HEK293 (cell line): Measurements from ENCODE around the gene NAT8L.

Source experiments
- CTCF ChIA-PET: fragments of 350-600 bp; formaldehyde crosslinking; extraction: SDS; loops from one replicate; lab custom pipeline; 2021; ENCODE audit warnings: antibody characterized with exemption; lab: Yijun Ruan, JAX
- POLR2A ChIA-PET: fragments of 300-600 bp; formaldehyde crosslinking; extraction: SDS; loops from one replicate; lab custom pipeline; 2020; ENCODE audit warnings: antibody characterized with exemption, inconsistent platforms; lab: Yijun Ruan, JAX
- H3K27ac ChIP-seq: fragments of 200-500 bp; sonication (Bioruptor generic); 2 replicates; pipeline ENCODE4 v1.5.1; 2014; ENCODE audit warnings: low read depth, low read length, control low read depth, inconsistent platforms; ENCODE audit errors: extremely low read depth
- H3K36me3 ChIP-seq, 2 experiments: fragments of 200-500 bp in 1 of 2; sonication (Bioruptor generic) in 1 of 2; 1 replicate in 1 of 2; 2 replicates in 1 of 2; pipeline ENCODE4 v1.5.1; 2014 to 2017; ENCODE audit warnings: inconsistent platforms in 2 of 2, low read length in 2 of 2; ENCODE audit not compliant: control insufficient read depth in 2 of 2, insufficient read depth in 1 of 2
- H3K4me1 ChIP-seq: fragments of 200-500 bp; sonication (Bioruptor generic); 2 replicates; pipeline ENCODE4 v1.5.1; 2014; ENCODE audit warnings: mild to moderate bottlenecking, low read length, inconsistent platforms; ENCODE audit not compliant: control insufficient read depth, insufficient read depth
- H3K4me3 ChIP-seq: 2 replicates; pipeline ENCODE4 v1.5.1; 2011; ENCODE audit warnings: low read depth, mild to moderate bottlenecking, control low read depth, low read length, moderate library complexity
- H3K9me3 ChIP-seq: fragments of 200-500 bp; sonication (Bioruptor generic); 2 replicates; pipeline ENCODE4 v1.5.1; 2014; ENCODE audit warnings: low read depth, low read length, inconsistent platforms; ENCODE audit not compliant: control insufficient read depth, insufficient read depth
- BCL11A ChIP-seq: fragments of 450-650 bp; formaldehyde crosslinking; IDR thresholded peaks from 2 replicates; pipeline ENCODE4 v1.5.1; 2016; ENCODE audit warnings: low read depth, missing biosample characterization, missing genetic modification characterization
- IKZF3 ChIP-seq: fragments of 450-650 bp; IDR thresholded peaks from 2 replicates; pipeline ENCODE4 v1.5.0; 2018; ENCODE audit warnings: missing biosample characterization, mild to moderate bottlenecking, missing genetic modification characterization, moderate library complexity
- KLF16 ChIP-seq: fragments of 450-650 bp; formaldehyde crosslinking; IDR thresholded peaks from 2 replicates; pipeline ENCODE4 v1.5.1; 2017; ENCODE audit warnings: missing biosample characterization, missing genetic modification characterization
- SP2 ChIP-seq: fragments of 450-650 bp; formaldehyde crosslinking; IDR thresholded peaks from 2 replicates; pipeline ENCODE4 v1.5.1; 2016; ENCODE audit warnings: missing biosample characterization, missing genetic modification characterization
- SP7 ChIP-seq: fragments of 450-650 bp; formaldehyde crosslinking; IDR thresholded peaks from 2 replicates; pipeline ENCODE4 v1.5.1; 2016; ENCODE audit warnings: missing biosample characterization, missing genetic modification characterization
- ZBTB17 ChIP-seq: fragments of 450-650 bp; formaldehyde crosslinking; IDR thresholded peaks from 2 replicates; pipeline ENCODE4 v1.5.1; 2016; ENCODE audit warnings: missing biosample characterization, missing genetic modification characterization
- ZBTB26 ChIP-seq: fragments of 450-650 bp; formaldehyde crosslinking; optimal IDR thresholded peaks from 2 replicates; pipeline ENCODE3; 2016; ENCODE audit warnings: missing biosample characterization, mild to moderate bottlenecking, missing genetic modification characterization
- ZBTB8A ChIP-seq: fragments of 450-650 bp; formaldehyde crosslinking; IDR thresholded peaks from 2 replicates; pipeline ENCODE4 v1.5.1; 2016; ENCODE audit warnings: missing biosample characterization, missing genetic modification characterization
- ZEB2 ChIP-seq: fragments of 450-650 bp; formaldehyde crosslinking; IDR thresholded peaks from 2 replicates; pipeline ENCODE4 v1.5.1; 2016; ENCODE audit warnings: missing biosample characterization, missing genetic modification characterization
- ZFHX2 ChIP-seq: fragments of 450-650 bp; formaldehyde crosslinking; conservative IDR thresholded peaks from 2 replicates; pipeline ENCODE4 v1.5.1; 2016; ENCODE audit warnings: missing biosample characterization, missing genetic modification characterization
- ZNF302 ChIP-seq: fragments of 450-650 bp; formaldehyde crosslinking; IDR thresholded peaks from 2 replicates; pipeline ENCODE4 v1.5.1; 2016; ENCODE audit warnings: missing biosample characterization, missing genetic modification characterization, low read depth
- ZNF48 ChIP-seq: fragments of 450-650 bp; formaldehyde crosslinking; IDR thresholded peaks from 2 replicates; pipeline ENCODE4 v1.5.1; 2016; ENCODE audit warnings: missing biosample characterization, missing genetic modification characterization
- ZNF501 ChIP-seq: fragments of 450-650 bp; formaldehyde crosslinking; IDR thresholded peaks from 2 replicates; pipeline ENCODE4 v1.5.1; 2016; ENCODE audit warnings: missing biosample characterization, missing genetic modification characterization
- ZNF544 ChIP-seq: fragments of 450-650 bp; formaldehyde crosslinking; IDR thresholded peaks from 2 replicates; pipeline ENCODE4 v1.5.0; 2017; ENCODE audit warnings: missing biosample characterization, missing genetic modification characterization
- ZNF558 ChIP-seq: fragments of 450-650 bp; formaldehyde crosslinking; IDR thresholded peaks from 2 replicates; pipeline ENCODE4 v1.5.1; 2016; ENCODE audit warnings: missing biosample characterization, missing genetic modification characterization
- ZNF626 ChIP-seq: fragments of 450-650 bp; sonication (Bioruptor Pico); formaldehyde crosslinking; IDR thresholded peaks from 2 replicates; pipeline ENCODE4 v1.5.1; 2018; ENCODE audit warnings: missing biosample characterization, missing genetic modification characterization, inconsistent platforms
- ZNF629 ChIP-seq: fragments of 450-650 bp; formaldehyde crosslinking; IDR thresholded peaks from 2 replicates; pipeline ENCODE4 v1.5.1; 2017; ENCODE audit warnings: missing biosample characterization, missing genetic modification characterization
- ZNF654 ChIP-seq: fragments of 450-650 bp; formaldehyde crosslinking; IDR thresholded peaks from 2 replicates; pipeline ENCODE4 v1.5.1; 2016; ENCODE audit warnings: low read depth, missing biosample characterization, missing genetic modification characterization
- ZNF660 ChIP-seq: fragments of 450-650 bp; IDR thresholded peaks from 2 replicates; pipeline ENCODE4 v1.5.1; 2018; ENCODE audit warnings: missing biosample characterization, mild to moderate bottlenecking, missing genetic modification characterization
- ZNF76 ChIP-seq: fragments of 450-650 bp; formaldehyde crosslinking; IDR thresholded peaks from 2 replicates; pipeline ENCODE4; 2016; ENCODE audit warnings: low read depth, missing biosample characterization, missing genetic modification characterization, borderline replicate concordance
- ZNF777 ChIP-seq: fragments of 450-650 bp; formaldehyde crosslinking; IDR thresholded peaks from 2 replicates; pipeline ENCODE4 v1.5.1; 2017; ENCODE audit warnings: missing biosample characterization, missing genetic modification characterization, borderline replicate concordance
- TF ChIP-seq, protein P1 (sequence below): fragments of 450-650 bp; formaldehyde crosslinking; IDR thresholded peaks from 2 replicates; pipeline ENCODE4 v1.5.1; 2017; ENCODE audit warnings: missing biosample characterization, missing genetic modification characterization
- TF ChIP-seq, protein P2 (sequence below): fragments of 450-650 bp; formaldehyde crosslinking; IDR thresholded peaks from 2 replicates; pipeline ENCODE4 v1.5.1; 2017; ENCODE audit warnings: missing biosample characterization, missing genetic modification characterization
- TF ChIP-seq, protein P3 (sequence below): fragments of 450-650 bp; formaldehyde crosslinking; IDR thresholded peaks from 2 replicates; pipeline ENCODE4 v1.5.1; 2016; ENCODE audit warnings: missing biosample characterization, missing genetic modification characterization
- TF ChIP-seq, protein P4 (sequence below): fragments of 450-650 bp; formaldehyde crosslinking; IDR thresholded peaks from 2 replicates; pipeline ENCODE4 v1.5.1; 2016; ENCODE audit warnings: missing biosample characterization, missing genetic modification characterization

The NAT8L gene

DNA sequence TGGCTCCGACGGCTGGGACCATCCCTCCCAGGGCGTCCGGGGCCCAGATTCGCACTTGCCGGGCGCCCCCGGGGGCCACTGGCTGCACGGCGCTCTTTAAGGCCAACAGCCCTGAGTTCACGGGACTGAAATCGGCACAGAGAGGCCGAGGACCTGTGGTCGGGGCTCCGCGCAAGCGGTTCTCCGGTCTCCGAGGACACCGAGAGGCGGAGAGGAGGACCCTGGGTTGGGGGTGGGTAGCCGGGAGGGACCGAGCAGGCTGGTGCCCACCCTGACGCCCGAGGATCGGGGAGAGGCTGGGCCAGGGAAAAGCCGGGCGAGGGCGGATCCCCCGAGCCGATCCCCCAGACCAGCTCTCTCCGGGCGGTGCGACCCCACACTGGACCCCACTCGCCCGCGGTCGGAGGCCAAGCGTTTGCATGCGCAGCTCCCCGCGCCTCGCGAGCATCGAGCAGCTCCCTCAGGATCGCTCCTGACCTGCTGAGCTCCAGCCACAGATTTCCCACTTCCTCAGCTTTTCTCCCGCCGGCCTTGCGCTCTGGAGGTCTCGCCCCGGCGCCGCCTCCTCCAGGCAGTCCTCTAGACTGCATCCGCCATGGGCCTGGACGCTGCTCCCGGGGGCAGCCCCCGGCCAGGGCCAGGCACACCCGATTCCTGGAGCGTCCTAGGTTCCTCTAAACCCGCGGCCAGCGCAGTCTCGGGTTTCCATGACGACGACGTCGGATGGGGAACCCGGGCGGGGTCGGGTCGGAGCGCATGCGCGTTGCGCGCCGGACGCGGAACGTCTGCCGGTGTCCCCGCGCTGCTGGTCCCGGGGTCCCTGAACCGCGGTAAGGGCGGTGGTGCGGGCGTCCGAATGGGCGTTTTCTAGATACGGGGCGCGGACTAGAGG is 17.6 kb upstream of the NAT8L start (continued):
- peak; percentile 19; the same call in 1 of the 2 replicates for TF ChIP-seq KLF16 (tag by site-specific recombination)
- peak; percentile 49; the same call in 1 of the 2 replicates for TF ChIP-seq ZNF501 (tag by site-specific recombination)
- TF ChIP-seq, protein P1, sequence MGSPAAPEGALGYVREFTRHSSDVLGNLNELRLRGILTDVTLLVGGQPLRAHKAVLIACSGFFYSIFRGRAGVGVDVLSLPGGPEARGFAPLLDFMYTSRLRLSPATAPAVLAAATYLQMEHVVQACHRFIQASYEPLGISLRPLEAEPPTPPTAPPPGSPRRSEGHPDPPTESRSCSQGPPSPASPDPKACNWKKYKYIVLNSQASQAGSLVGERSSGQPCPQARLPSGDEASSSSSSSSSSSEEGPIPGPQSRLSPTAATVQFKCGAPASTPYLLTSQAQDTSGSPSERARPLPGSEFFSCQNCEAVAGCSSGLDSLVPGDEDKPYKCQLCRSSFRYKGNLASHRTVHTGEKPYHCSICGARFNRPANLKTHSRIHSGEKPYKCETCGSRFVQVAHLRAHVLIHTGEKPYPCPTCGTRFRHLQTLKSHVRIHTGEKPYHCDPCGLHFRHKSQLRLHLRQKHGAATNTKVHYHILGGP, result no peak
- TF ChIP-seq, protein P2, sequence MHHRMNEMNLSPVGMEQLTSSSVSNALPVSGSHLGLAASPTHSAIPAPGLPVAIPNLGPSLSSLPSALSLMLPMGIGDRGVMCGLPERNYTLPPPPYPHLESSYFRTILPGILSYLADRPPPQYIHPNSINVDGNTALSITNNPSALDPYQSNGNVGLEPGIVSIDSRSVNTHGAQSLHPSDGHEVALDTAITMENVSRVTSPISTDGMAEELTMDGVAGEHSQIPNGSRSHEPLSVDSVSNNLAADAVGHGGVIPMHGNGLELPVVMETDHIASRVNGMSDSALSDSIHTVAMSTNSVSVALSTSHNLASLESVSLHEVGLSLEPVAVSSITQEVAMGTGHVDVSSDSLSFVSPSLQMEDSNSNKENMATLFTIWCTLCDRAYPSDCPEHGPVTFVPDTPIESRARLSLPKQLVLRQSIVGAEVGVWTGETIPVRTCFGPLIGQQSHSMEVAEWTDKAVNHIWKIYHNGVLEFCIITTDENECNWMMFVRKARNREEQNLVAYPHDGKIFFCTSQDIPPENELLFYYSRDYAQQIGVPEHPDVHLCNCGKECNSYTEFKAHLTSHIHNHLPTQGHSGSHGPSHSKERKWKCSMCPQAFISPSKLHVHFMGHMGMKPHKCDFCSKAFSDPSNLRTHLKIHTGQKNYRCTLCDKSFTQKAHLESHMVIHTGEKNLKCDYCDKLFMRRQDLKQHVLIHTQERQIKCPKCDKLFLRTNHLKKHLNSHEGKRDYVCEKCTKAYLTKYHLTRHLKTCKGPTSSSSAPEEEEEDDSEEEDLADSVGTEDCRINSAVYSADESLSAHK (tag by site-specific recombination), result peak; percentile 37; the same call in 1 of the 2 replicates
- TF ChIP-seq ZEB2 (tag by site-specific recombination), result peak; percentile 71
- peak; percentile 66 for TF ChIP-seq IKZF3 (tag by site-specific recombination)
- peak; percentile 92 for TF ChIP-seq ZBTB17 (tag by site-specific recombination)
- no peak for TF ChIP-seq ZNF558
- peak; percentile 60; the same call in 1 of the 2 replicates for TF ChIP-seq ZNF76
- no peak for TF ChIP-seq ZNF48 (tag by site-specific recombination)
- TF ChIP-seq SP2, result 0 out of 2 replicates have a peak, but pooled peaks have one; percentile 7
- TF ChIP-seq ZNF544 (tag by site-specific recombination), result no peak
- TF ChIP-seq SP7 (tag by site-specific recombination), result peak; percentile 57
- no peak for TF ChIP-seq ZNF654 (tag by site-specific recombination)
- no peak for TF ChIP-seq ZFHX2 (tag by site-specific recombination)
- peak; percentile 50; the same call in 1 of the 2 replicates for TF ChIP-seq ZBTB8A (tag by site-specific recombination)
- TF ChIP-seq, protein P3, sequence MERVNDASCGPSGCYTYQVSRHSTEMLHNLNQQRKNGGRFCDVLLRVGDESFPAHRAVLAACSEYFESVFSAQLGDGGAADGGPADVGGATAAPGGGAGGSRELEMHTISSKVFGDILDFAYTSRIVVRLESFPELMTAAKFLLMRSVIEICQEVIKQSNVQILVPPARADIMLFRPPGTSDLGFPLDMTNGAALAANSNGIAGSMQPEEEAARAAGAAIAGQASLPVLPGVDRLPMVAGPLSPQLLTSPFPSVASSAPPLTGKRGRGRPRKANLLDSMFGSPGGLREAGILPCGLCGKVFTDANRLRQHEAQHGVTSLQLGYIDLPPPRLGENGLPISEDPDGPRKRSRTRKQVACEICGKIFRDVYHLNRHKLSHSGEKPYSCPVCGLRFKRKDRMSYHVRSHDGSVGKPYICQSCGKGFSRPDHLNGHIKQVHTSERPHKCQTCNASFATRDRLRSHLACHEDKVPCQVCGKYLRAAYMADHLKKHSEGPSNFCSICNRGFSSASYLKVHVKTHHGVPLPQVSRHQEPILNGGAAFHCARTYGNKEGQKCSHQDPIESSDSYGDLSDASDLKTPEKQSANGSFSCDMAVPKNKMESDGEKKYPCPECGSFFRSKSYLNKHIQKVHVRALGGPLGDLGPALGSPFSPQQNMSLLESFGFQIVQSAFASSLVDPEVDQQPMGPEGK (tag by site-specific recombination), result peak; percentile 84
- TF ChIP-seq ZNF777 (tag by site-specific recombination), result peak; percentile 46; the same call in 1 of the 2 replicates

GRCh38 chr4:2042204-2042946 is 16.8 kb upstream of the NAT8L start:
- Histone ChIP-seq H3K4me1 (no peaks in the 10 kb centered on the region), H3K27ac (no peak overlapping the region), H3K36me3 (peaks cover 0 to 6% of the 10 kb centered on the region in 2 experiments; a peak in 1 of 3 replicates), H3K9me3 (no peaks in the 10 kb centered on the region), H3K4me3 (peak overlapping the region; percentile 74)
- ChIA-PET POLR2A (no interaction called here), CTCF (no interaction called here)
- TF ChIP-seq ZNF626 (no peak), ZNF302 (tag by site-specific recombination) (no peak), ZNF629 (tag by site-specific recombination) (no peak), BCL11A (tag by site-specific recombination) (no peak), ZNF48 (tag by site-specific recombination) (no peak), ZBTB26 (tag by site-specific recombination) (peak; percentile 16), ZNF660 (tag by site-specific recombination) (no peak)
- TF ChIP-seq, protein P4, sequence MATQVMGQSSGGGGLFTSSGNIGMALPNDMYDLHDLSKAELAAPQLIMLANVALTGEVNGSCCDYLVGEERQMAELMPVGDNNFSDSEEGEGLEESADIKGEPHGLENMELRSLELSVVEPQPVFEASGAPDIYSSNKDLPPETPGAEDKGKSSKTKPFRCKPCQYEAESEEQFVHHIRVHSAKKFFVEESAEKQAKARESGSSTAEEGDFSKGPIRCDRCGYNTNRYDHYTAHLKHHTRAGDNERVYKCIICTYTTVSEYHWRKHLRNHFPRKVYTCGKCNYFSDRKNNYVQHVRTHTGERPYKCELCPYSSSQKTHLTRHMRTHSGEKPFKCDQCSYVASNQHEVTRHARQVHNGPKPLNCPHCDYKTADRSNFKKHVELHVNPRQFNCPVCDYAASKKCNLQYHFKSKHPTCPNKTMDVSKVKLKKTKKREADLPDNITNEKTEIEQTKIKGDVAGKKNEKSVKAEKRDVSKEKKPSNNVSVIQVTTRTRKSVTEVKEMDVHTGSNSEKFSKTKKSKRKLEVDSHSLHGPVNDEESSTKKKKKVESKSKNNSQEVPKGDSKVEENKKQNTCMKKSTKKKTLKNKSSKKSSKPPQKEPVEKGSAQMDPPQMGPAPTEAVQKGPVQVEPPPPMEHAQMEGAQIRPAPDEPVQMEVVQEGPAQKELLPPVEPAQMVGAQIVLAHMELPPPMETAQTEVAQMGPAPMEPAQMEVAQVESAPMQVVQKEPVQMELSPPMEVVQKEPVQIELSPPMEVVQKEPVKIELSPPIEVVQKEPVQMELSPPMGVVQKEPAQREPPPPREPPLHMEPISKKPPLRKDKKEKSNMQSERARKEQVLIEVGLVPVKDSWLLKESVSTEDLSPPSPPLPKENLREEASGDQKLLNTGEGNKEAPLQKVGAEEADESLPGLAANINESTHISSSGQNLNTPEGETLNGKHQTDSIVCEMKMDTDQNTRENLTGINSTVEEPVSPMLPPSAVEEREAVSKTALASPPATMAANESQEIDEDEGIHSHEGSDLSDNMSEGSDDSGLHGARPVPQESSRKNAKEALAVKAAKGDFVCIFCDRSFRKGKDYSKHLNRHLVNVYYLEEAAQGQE (tag by site-specific recombination), result no peak
